H1 (cell line): ENCODE data around the gene ZRANB1. TPM values are rescaled to one million over a fixed set of nuclear protein-coding genes. Genes with fewer than 3 reads are reported as not detected.
A peak's percentile ranks its signal among the peaks of the same experiment; 100 is the strongest.

Experiments
- CTCF ChIA-PET: fragments of 300-600 bp; sonication (Branson Sonifier 250); formaldehyde crosslinking; loops from one replicate; lab custom pipeline; 2021; ENCODE audit not compliant: partially characterized antibody; lab: Charles Lee
- POLR2A ChIA-PET: fragments of 300-600 bp; sonication (Branson Sonifier 250); formaldehyde crosslinking; loops from one replicate; lab custom pipeline; 2021; ENCODE audit warnings: inconsistent platforms; ENCODE audit not compliant: partially characterized antibody; lab: Charles Lee
- DNase-seq, 2 experiments: peaks; one replicate each; pipeline versions ENCODE4 v3.0.0 to v3.0.0-alpha.2; 2010 to 2022; ENCODE audit warnings: low spot score in 2 of 2, low read depth in 1 of 2, mixed read lengths in 1 of 2
- FAIRE-seq: peaks from 2 replicates; lab custom pipeline; 2011; peaks lifted over from hg19 to GRCh38; lab: Jason Lieb, UNC
- H2AFZ ChIP-seq: 2 replicates; pipeline ENCODE4 v1.8.1; 2012; ENCODE audit warnings: low read length, inconsistent platforms
- H2AK5ac ChIP-seq: 2 replicates; pipeline ENCODE4 v1.6.1; 2013; ENCODE audit warnings: low read depth, low read length
- H2BK120ac ChIP-seq: replicated peaks from 2 replicates; pipeline ENCODE3; 2013; ENCODE audit warnings: low read depth, low read length, inconsistent platforms
- H2BK12ac ChIP-seq: 2 replicates; pipeline ENCODE4 v1.6.1; 2013; ENCODE audit warnings: low read depth, low read length
- H2BK15ac ChIP-seq: 2 replicates; pipeline ENCODE4 v1.6.1; 2013; ENCODE audit warnings: low read length
- H2BK20ac ChIP-seq: 2 replicates; pipeline ENCODE4 v1.6.1; 2013; ENCODE audit warnings: low read length
- H2BK5ac ChIP-seq: 2 replicates; pipeline ENCODE4 v1.6.1; 2013; ENCODE audit warnings: low read depth, low read length
- H3K14ac ChIP-seq: 2 replicates; pipeline ENCODE4 v1.6.1; 2013; ENCODE audit warnings: inconsistent platforms; ENCODE audit not compliant: insufficient read length
- H3K18ac ChIP-seq: 2 replicates; pipeline ENCODE4 v1.6.1; 2013; ENCODE audit warnings: low read length; ENCODE audit errors: extremely low read depth
- H3K23ac ChIP-seq: 2 replicates; pipeline ENCODE4 v1.6.1; 2013; ENCODE audit warnings: inconsistent platforms; ENCODE audit not compliant: insufficient read length
- H3K23me2 ChIP-seq: 2 replicates; pipeline ENCODE4 v1.6.1; 2013; ENCODE audit warnings: low read depth, low read length
- H3K27ac ChIP-seq: 2 replicates; pipeline ENCODE4 v1.6.1; 2011; ENCODE audit warnings: low read depth, low read length, inconsistent platforms
- H3K27me3 ChIP-seq, 4 experiments: replicated peaks in 1 of 4; 1 replicate in 1 of 4; 2 replicates in 3 of 4; pipeline versions ENCODE4 v1.6.1 to v1.8.1; 2011 to 2013; ENCODE audit warnings: low read length in 3 of 4, mild to moderate bottlenecking in 3 of 4, inconsistent platforms in 2 of 4, mixed read lengths in 2 of 4, moderate library complexity in 1 of 4; ENCODE audit not compliant: control insufficient read depth in 3 of 4, insufficient read depth in 3 of 4; ENCODE audit errors: extremely low read depth in 1 of 4
- H3K36me3 ChIP-seq, 4 experiments: 2 replicates each; pipeline versions ENCODE4 v1.6.1 to v1.8.1; 2011 to 2013; ENCODE audit warnings: mild to moderate bottlenecking in 4 of 4, low read length in 3 of 4, moderate library complexity in 2 of 4, control low read depth in 1 of 4, inconsistent platforms in 1 of 4; ENCODE audit not compliant: insufficient read depth in 4 of 4, control insufficient read depth in 2 of 4
- H3K4ac ChIP-seq: replicated peaks from 2 replicates; pipeline ENCODE3; 2013; ENCODE audit warnings: low read length, low read depth, mixed read lengths, inconsistent platforms; ENCODE audit not compliant: insufficient read length
- H3K4me1 ChIP-seq, 4 experiments: replicated peaks in 1 of 4; 1 replicate in 1 of 4; 2 replicates in 3 of 4; pipeline versions ENCODE4 v1.6.1 to v1.8.1; 2011 to 2013; ENCODE audit warnings: low read length in 3 of 4, inconsistent platforms in 2 of 4, mixed read lengths in 1 of 4; ENCODE audit not compliant: insufficient read depth in 4 of 4, control insufficient read depth in 3 of 4
- H3K4me2 ChIP-seq, 2 experiments: 2 replicates each; pipeline versions ENCODE4 v1.6.1 to v1.8.1; 2011 to 2013; ENCODE audit warnings: low read depth in 2 of 2, low read length in 2 of 2, control low read depth in 1 of 2, inconsistent platforms in 1 of 2, mild to moderate bottlenecking in 1 of 2; ENCODE audit not compliant: insufficient read depth in 1 of 2
- H3K4me3 ChIP-seq, 4 experiments: fragments of 200-600, 300-600 bp in 1 of 4; sonication (generic), shearing (Covaris generic), sonication (Bioruptor Twin) in 1 of 4; 2 replicates each; pipeline versions ENCODE4 v1.5.1 to v1.8.1; 2011 to 2016; ENCODE audit warnings: low read length in 4 of 4, low read depth in 3 of 4, control low read depth in 2 of 4, inconsistent platforms in 2 of 4, mild to moderate bottlenecking in 2 of 4, mixed read lengths in 1 of 4, moderate library complexity in 1 of 4; ENCODE audit not compliant: insufficient read depth in 2 of 4; ENCODE audit errors: extremely low read depth in 1 of 4
- H3K56ac ChIP-seq: replicated peaks from 2 replicates; pipeline ENCODE3; 2013; ENCODE audit warnings: low read depth, mild to moderate bottlenecking, mixed read lengths, low read length, inconsistent platforms; ENCODE audit not compliant: insufficient read length
- H3K79me1 ChIP-seq: 2 replicates; pipeline ENCODE4 v1.6.1; 2013; ENCODE audit warnings: low read depth, low read length, control low read depth
- H3K79me2 ChIP-seq, 2 experiments: 2 replicates each; pipeline versions ENCODE4 v1.6.1 to v1.8.1; 2012 to 2013; ENCODE audit warnings: low read length in 2 of 2, mild to moderate bottlenecking in 2 of 2, inconsistent platforms in 1 of 2; ENCODE audit not compliant: insufficient read depth in 2 of 2, control insufficient read depth in 1 of 2
- H3K9ac ChIP-seq, 4 experiments: replicated peaks in 1 of 4; 1 replicate in 1 of 4; 2 replicates in 3 of 4; pipeline versions ENCODE4 v1.6.1 to v1.8.1; 2011 to 2013; ENCODE audit warnings: low read depth in 3 of 4, low read length in 3 of 4, control low read depth in 2 of 4, mild to moderate bottlenecking in 2 of 4, moderate library complexity in 2 of 4, inconsistent platforms in 1 of 4; ENCODE audit errors: extremely low read depth in 1 of 4
- H3K9me3 ChIP-seq, 2 experiments: 2 replicates each; pipeline versions ENCODE4 v1.6.1 to v1.8.1; 2012 to 2013; ENCODE audit warnings: mild to moderate bottlenecking in 2 of 2, moderate library complexity in 2 of 2, control low read depth in 1 of 2, inconsistent platforms in 1 of 2, low read depth in 1 of 2, low read length in 1 of 2, mixed read lengths in 1 of 2; ENCODE audit not compliant: insufficient read depth in 2 of 2
- H4K20me1 ChIP-seq, 2 experiments: replicated peaks in 1 of 2; 2 replicates each; pipeline versions ENCODE3 to v1.8.1; 2011 to 2013; ENCODE audit warnings: inconsistent platforms in 2 of 2, low read length in 2 of 2, mild to moderate bottlenecking in 1 of 2; ENCODE audit not compliant: insufficient read depth in 2 of 2, control insufficient read depth in 1 of 2
- H4K5ac ChIP-seq: 2 replicates; pipeline ENCODE4 v1.6.1; 2013; ENCODE audit warnings: low read length, low read depth, mixed read lengths, inconsistent platforms; ENCODE audit not compliant: insufficient read length
- H4K8ac ChIP-seq: 2 replicates; pipeline ENCODE4 v1.8.0; 2013; ENCODE audit warnings: mild to moderate bottlenecking, moderate library complexity, low read length, inconsistent platforms; ENCODE audit not compliant: insufficient read depth; ENCODE audit errors: extremely low read depth
- H4K91ac ChIP-seq: replicated peaks from 2 replicates; pipeline ENCODE3; 2013; ENCODE audit warnings: low read length, mixed read lengths, inconsistent platforms; ENCODE audit not compliant: insufficient read length
- BRCA1 ChIP-seq: IDR thresholded peaks from 2 replicates; pipeline ENCODE4 v1.6.1; 2012; ENCODE audit warnings: low read depth, low read length, improper control_type of control experiment
- CBX5 ChIP-seq: fragments of 300-800, 300-1000 bp; sonication (generic); IDR thresholded peaks from 2 replicates; pipeline ENCODE4 v1.7.1; 2016; ENCODE audit warnings: antibody characterized with exemption, low read length, low read depth
- CBX8 ChIP-seq: fragments of 300-800, 300-1000 bp; sonication (generic); IDR thresholded peaks from 2 replicates; pipeline ENCODE4 v1.7.1; 2016; ENCODE audit warnings: low read depth, low read length, borderline replicate concordance
- CHD1 ChIP-seq: IDR thresholded peaks from 2 replicates; pipeline ENCODE4 v1.6.1; 2012; ENCODE audit warnings: low read depth, low read length, improper control_type of control experiment
- CHD2 ChIP-seq: IDR thresholded peaks from 2 replicates; pipeline ENCODE4 v1.6.1; 2012; ENCODE audit warnings: low read length, improper control_type of control experiment
- CREB1 ChIP-seq: IDR thresholded peaks from 2 replicates; pipeline ENCODE4 v1.6.1; 2012; ENCODE audit warnings: inconsistent platforms
- KDM5A ChIP-seq: fragments of 200-600 bp; IDR thresholded peaks from 2 replicates; pipeline ENCODE4 v1.7.1; 2012; ENCODE audit warnings: mild to moderate bottlenecking, low read length, inconsistent platforms, mixed read lengths
- MAFK ChIP-seq: IDR thresholded peaks from 2 replicates; pipeline ENCODE4 v1.6.1; 2012; ENCODE audit warnings: low read depth, mild to moderate bottlenecking, improper control_type of control experiment, low read length
- NANOG ChIP-seq: IDR thresholded peaks from 2 replicates; pipeline ENCODE4 v1.6.1; 2011; ENCODE audit warnings: low read length, low read depth, mild to moderate bottlenecking, inconsistent platforms; ENCODE audit not compliant: insufficient read depth, poor library complexity, severe bottlenecking
- POLR2A ChIP-seq, 2 experiments: IDR thresholded peaks; 1 replicate in 1 of 2; 2 replicates in 1 of 2; pipeline ENCODE4 v1.6.1; 2011; ENCODE audit warnings: low read depth in 2 of 2, low read length in 2 of 2, mild to moderate bottlenecking in 2 of 2; ENCODE audit errors: control extremely low read depth in 1 of 2
- POLR2AphosphoS5 ChIP-seq: IDR thresholded peaks from 2 replicates; pipeline ENCODE4 v1.6.1; 2011; ENCODE audit warnings: low read depth, low read length
- RFX5 ChIP-seq: IDR thresholded peaks from 2 replicates; pipeline ENCODE4 v1.6.1; 2011; ENCODE audit warnings: low read depth, low read length, improper control_type of control experiment, borderline replicate concordance
- TAF7 ChIP-seq: optimal IDR thresholded peaks from 2 replicates; pipeline ENCODE3; 2011; ENCODE audit warnings: low read depth, mild to moderate bottlenecking, inconsistent platforms, low read length, moderate library complexity, borderline replicate concordance
- WGBS, 2 experiments: shearing (Covaris generic) in 1 of 2; methylation state at CpG; one replicate each; pipeline versions ENCODE4 v1.1.6 to v1.1.7; 2013 to 2015; ENCODE audit warnings: low lambda C conversion rate in 2 of 2, mixed read lengths in 2 of 2, inconsistent platforms in 1 of 2, low coverage in 1 of 2, missing lambda C conversion rate in 1 of 2; ENCODE audit not compliant: insufficient replicate concordance in 2 of 2, insufficient coverage in 1 of 2, insufficient read length in 1 of 2; ENCODE audit errors: extremely low coverage in 1 of 2, missing lambda C conversion rate in 1 of 2; 5-methylcytosine and 5-hydroxymethylcytosine counted together
- polyA plus RNA-seq, 7 experiments: library from polyadenylated mRNA; depleted of rRNA in 3 of 7; stranded (reverse) in 5 of 7; unstranded in 2 of 7; fragments of >200 nt in 5 of 7; fragments of 200-250 nt in 2 of 7; gene quantifications; 1 replicate in 5 of 7; 2 replicates in 1 of 7; 4 replicates in 1 of 7; pipeline versions ENCODE4 v1.2.1 to v1.2.3, GENCODE V29; 2011 to 2013; ENCODE audit warnings: missing spikeins in 2 of 7, mixed read lengths in 2 of 7
- total RNA-seq: library from RNA; stranded (reverse); fragmentation: NEBNext Ultra II Directional; extraction: Animal tissue kit (Norgen Biotek cat#: 25700); gene quantifications from 2 replicates; pipeline ENCODE4 v1.2.1, GENCODE V29; 2021
- TF ChIP-seq, protein P1 (sequence below): IDR thresholded peaks from 2 replicates; pipeline ENCODE4 v1.6.1; 2012; ENCODE audit warnings: inconsistent platforms

ZRANB1 gene
- total and polyA plus RNA-seq, 2 of the 8 experiments (the other 6 are each of a cell fraction or from before 2014, with no cell fraction given), result 6.1 to 19.9 TPM

DNA sequence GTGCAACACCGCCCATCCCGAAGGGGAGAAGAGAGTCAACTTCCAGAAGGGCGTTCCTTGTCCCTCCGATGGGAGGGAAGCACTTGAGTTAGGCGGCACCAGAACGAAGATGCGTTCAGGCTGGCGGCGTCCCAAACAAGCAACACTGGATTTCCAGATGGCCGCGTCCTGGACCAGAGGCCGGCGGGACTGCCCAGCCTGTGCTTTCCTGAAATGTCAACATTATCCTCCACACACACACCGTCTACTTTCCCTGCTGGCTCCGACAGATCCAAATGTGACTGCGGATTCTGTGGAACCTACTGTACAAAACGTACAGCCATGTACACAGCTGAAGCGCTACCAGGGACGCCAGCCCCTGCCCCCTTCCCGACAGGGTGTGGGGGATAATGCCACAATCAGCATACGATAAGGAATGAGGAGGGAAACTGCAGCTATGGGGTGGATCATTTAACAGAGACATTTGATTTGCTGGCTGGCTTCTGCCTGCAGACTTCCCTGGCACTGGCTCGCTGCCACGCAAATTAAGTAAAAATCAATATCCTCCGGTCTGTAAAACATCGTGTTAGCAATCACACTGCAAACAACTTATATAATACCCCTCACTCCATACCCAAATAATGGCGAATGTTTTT, 82.1 kb downstream of the ZRANB1 start:
- Histone ChIP-seq H3K23me2 (no peaks in the 10 kb centered on the region), H3K79me2 (peaks cover 11 to 100% of the 10 kb centered on the region in 2 experiments; a peak in 3 of 4 replicates), H3K9me3 (peaks cover 10 to 14% of the 10 kb centered on the region in 2 experiments; a peak in 3 of 4 replicates), H3K4me3 (no peak overlapping the region), H2BK15ac (no peak overlapping the region), H2BK5ac (0 out of 2 replicates have a peak overlapping the region, but pooled peaks have one; percentile 31), H3K14ac (no peak overlapping the region), H4K5ac (no peak overlapping the region), H3K56ac (no peak overlapping the region), H3K4me2 (no peak overlapping the region), H3K4me1 (peaks cover 0 to 4% (median 3%) of the 10 kb centered on the region in 4 experiments; a peak in 4 of 7 replicates), H2BK20ac (no peak overlapping the region), H3K79me1 (peaks cover 32% of the 10 kb centered on the region), H4K91ac (no peak overlapping the region), H4K8ac (no peak overlapping the region), H2BK12ac (no peak overlapping the region), H3K36me3 (peaks cover 6 to 68% (median 33%) of the 10 kb centered on the region in 4 experiments; a peak in 7 of 8 replicates), H3K27me3 (no peaks in the 10 kb centered on the region), H2AK5ac (no peak overlapping the region), H3K4ac (no peak overlapping the region), H2BK120ac (no peak overlapping the region), H4K20me1 (peaks cover 36% of the 10 kb centered on the region in 2 experiments), H3K23ac (no peak overlapping the region), H3K9ac (no peak overlapping the region), H3K27ac (no peak overlapping the region), H3K18ac (no peak overlapping the region), H2AFZ (no peak overlapping the region)
- FAIRE-seq, result no peak
- CTCF ChIA-PET, result interaction anchor here (0.6 kb wide), 1 partner anchor 236 kb away, joined by 3 read pairs; no protein-coding TSS in a partner anchor
- POLR2A ChIA-PET, result no interaction called here
- WGBS, 2 experiments, result 87% methylated on average over 24 of the region's 26 CpGs; no CpG with 5 or more reads in 1 of the 2 experiments
- DNase-seq, result no peak
- TF ChIP-seq CHD1 (no peak), BRCA1 (no peak), RFX5 (no peak), CBX8 (no peak), TAF7 (no peak), CREB1 (no peak), POLR2A (IDR thresholded peaks at IDR 0.05; ENCODE audit: control extremely low read depth in 1 of 2, low read depth in 2 of 2, low read length in 2 of 2) (no peak), CHD2 (no peak), MAFK (no peak), KDM5A (no peak), NANOG (no peak), POLR2AphosphoS5 (no peak), CBX5 (no peak)
- TF ChIP-seq, protein P1, sequence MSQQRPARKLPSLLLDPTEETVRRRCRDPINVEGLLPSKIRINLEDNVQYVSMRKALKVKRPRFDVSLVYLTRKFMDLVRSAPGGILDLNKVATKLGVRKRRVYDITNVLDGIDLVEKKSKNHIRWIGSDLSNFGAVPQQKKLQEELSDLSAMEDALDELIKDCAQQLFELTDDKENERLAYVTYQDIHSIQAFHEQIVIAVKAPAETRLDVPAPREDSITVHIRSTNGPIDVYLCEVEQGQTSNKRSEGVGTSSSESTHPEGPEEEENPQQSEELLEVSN, result no peak
